Activated naive CD4-positive, alpha-beta T cell treated with anti-CD3 and anti-CD28 coated beads for 36 hours (primary cell): ENCODE results near the gene IGF2R. TPM values are rescaled to one million over a fixed set of nuclear protein-coding genes. Genes with fewer than 3 reads are reported as not detected.
"Not testable (repeated sequence)": the region's sequence is repeated elsewhere in the genome, so short reads cannot be mapped to it uniquely, and the experiment has no call there.

Source experiments
- CTCF ChIA-PET: fragments of 350-600 bp; sonication (Branson Sonifier 250); formaldehyde crosslinking; loops from one replicate; lab custom pipeline; 2021; ENCODE audit warnings: antibody characterized with exemption; lab: Charles Lee
- DNase-seq: peaks from one replicate; pipeline ENCODE4 v3.0.0-alpha.2; 2020
- H3K27ac Mint-ChIP-seq: one replicate; pipeline ENCODE4 v1.8.0; 2021; ENCODE audit warnings: mild to moderate bottlenecking, mixed read lengths
- H3K27me3 Mint-ChIP-seq: one replicate; pipeline ENCODE4 v1.8.0; 2021; ENCODE audit warnings: low read depth, mixed read lengths
- H3K36me3 Mint-ChIP-seq: one replicate; pipeline ENCODE4 v1.8.0; 2021; ENCODE audit warnings: low read depth, mixed read lengths
- H3K4me1 Mint-ChIP-seq: one replicate; pipeline ENCODE4 v1.8.0; 2021; ENCODE audit warnings: low read depth, mixed read lengths
- H3K4me3 Mint-ChIP-seq: one replicate; pipeline ENCODE4 v1.8.0; 2021; ENCODE audit warnings: mild to moderate bottlenecking, moderate library complexity, mixed read lengths
- H3K9me3 Mint-ChIP-seq: one replicate; pipeline ENCODE4 v1.8.0; 2021; ENCODE audit warnings: mixed read lengths
- intact Hi-C: fragments of 100-400 bp; cut with micrococcal nuclease; formaldehyde crosslinking; loops from one replicate; pipeline ENCODE4 v1.15.1; 2023
- total RNA-seq, 2 experiments: library from RNA; stranded (reverse); gene quantifications; one replicate each; pipeline ENCODE4 v1.2.3, GENCODE V29; 2021

IGF2R gene
- total RNA-seq, 2 experiments from 2014 or later: 42.1 to 44.5 TPM

DNA sequence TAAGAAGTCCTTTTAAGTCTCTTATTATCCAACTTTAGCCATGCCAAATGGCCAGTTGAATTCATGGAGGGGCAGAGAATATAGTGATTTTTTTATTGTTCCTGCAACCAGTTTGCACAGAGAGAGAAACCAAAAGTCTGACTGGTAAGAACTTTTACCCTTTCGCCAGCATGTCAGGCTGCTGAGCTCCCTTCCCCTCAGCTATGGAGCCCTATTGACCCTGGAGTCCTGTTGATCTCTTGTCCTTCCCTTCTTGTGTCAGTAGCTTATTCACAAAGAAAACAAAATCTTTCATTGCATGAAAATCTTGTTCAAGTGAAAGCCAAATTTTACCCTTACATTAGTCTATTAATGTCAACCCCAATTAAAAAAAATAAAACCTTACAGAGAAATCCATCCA is 151.2 kb downstream of the IGF2R start:
- CTCF ChIA-PET: interaction anchor here (1.5 kb wide), 1 partner anchor 24 kb away, joined by 4 read pairs; no protein-coding TSS in a partner anchor
- H3K4me1 Mint-ChIP-seq: no peaks in the 10 kb centered on the region

DNA sequence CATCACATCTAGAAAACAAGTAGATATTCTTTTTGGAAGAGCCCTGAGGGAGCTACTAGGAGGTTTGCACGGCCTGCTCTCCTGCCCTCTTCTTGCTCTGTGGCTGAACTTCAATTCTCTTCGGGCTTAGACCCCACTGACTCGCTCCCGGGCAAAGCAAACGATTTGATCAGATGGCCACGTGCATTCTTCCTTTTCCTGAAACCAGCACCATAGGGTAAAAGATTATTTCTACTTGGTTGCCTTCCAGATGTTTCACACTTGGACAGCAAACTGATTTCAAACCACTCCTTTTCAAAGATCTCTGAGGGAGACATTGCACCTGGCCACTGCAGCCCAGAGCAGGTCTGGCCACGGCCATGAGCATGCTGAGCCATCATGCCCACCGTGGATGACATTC is 152.7 kb downstream of the IGF2R start, which contains the start of gene SLC22A1:
Gene SLC22A1, plus strand, starts transcription at position 258 of the 400 bp plus-strand sequence. Its CDS starts 121 bp downstream, at position 379.
- H3K27me3 Mint-ChIP-seq: no peaks in the 10 kb centered on the region
- H3K27ac Mint-ChIP-seq: no peak within 1 kb of the TSS
- no peaks in the 10 kb centered on the region for H3K4me1 Mint-ChIP-seq
- intact Hi-C loops: no loop called here
- H3K4me3 Mint-ChIP-seq: no peak within 1 kb of the TSS
- no peak for DNase-seq
- H3K36me3 Mint-ChIP-seq: peaks cover 14% of the 10 kb centered on the region
- CTCF ChIA-PET: no interaction called here
- H3K9me3 Mint-ChIP-seq: no peaks in the 10 kb centered on the region

More for the DNA sequence above, 151.2 kb downstream of the IGF2R start:
- no peaks in the 10 kb centered on the region for H3K27me3 Mint-ChIP-seq
- no peak overlapping the region for H3K27ac Mint-ChIP-seq
- peaks cover 16% of the 10 kb centered on the region for H3K36me3 Mint-ChIP-seq
- H3K9me3 Mint-ChIP-seq: no peaks in the 10 kb centered on the region
- DNase-seq: no peak
- no peak overlapping the region for H3K4me3 Mint-ChIP-seq
- intact Hi-C loops: no loop called here

DNA sequence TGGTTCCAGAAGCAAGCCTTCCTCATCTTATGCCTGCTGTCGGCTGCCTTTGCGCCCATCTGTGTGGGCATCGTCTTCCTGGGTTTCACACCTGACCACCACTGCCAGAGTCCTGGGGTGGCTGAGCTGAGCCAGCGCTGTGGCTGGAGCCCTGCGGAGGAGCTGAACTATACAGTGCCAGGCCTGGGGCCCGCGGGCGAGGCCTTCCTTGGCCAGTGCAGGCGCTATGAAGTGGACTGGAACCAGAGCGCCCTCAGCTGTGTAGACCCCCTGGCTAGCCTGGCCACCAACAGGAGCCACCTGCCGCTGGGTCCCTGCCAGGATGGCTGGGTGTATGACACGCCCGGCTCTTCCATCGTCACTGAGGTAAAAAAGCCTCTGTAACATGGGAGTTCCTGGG is 153.1 kb downstream of the IGF2R start:
- CTCF ChIA-PET: no interaction called here
- Mint-ChIP-seq H3K4me3 (no peak overlapping the region), H3K27me3 (no peaks in the 10 kb centered on the region), H3K27ac (no peak overlapping the region), H3K4me1 (no peaks in the 10 kb centered on the region), H3K9me3 (no peaks in the 10 kb centered on the region), H3K36me3 (peaks cover 14% of the 10 kb centered on the region)
- intact Hi-C loops: no loop called here
- DNase-seq: no peak

DNA sequence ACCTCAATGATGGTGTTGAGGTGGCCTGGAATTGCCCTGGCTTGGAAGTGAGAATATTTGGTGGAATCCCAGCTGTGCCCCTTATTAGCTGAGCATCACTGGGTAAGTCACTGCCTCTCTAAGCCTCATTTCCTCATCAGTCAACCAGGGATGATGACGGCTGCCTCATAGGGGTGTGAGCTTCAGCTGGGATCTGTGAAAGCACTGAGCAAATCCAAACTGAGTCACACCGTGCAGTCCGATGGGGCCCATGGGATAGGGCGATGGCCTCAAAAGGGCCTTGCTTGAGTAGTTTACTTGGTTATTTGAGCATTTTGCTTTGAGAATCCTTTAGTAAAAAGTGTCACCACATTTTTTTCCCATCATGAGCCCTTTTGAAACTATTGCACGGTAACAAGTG is 153.9 kb downstream of the IGF2R start:
- no peak for DNase-seq
- Mint-ChIP-seq H3K27me3 (no peaks in the 10 kb centered on the region), H3K27ac (no peak overlapping the region), H3K4me1 (no peaks in the 10 kb centered on the region), H3K9me3 (no peaks in the 10 kb centered on the region), H3K4me3 (no peak overlapping the region), H3K36me3 (peaks cover 11% of the 10 kb centered on the region)
- intact Hi-C loops: no loop called here
- CTCF ChIA-PET: no interaction called here

DNA sequence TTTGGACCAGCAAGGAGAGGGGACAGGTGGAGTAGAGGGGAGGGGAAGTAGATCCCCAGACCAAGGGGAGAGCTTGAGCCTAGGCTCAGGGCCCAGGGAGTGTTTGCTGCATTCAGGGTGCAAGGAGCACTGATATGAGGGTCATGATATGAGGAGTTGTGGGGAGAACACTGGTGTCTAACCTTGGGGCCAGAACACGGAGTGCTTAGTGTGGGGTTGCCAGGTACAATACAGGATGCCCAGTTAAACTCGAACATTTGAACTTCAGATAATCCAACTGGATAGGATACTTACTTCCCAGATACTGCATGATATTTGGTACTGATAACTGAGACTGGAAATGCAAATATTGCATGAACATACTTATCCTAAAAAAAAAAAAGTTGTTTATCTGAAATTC is 155.1 kb downstream of the IGF2R start:
- Mint-ChIP-seq H3K27ac (no peak overlapping the region), H3K36me3 (peaks cover 5% of the 10 kb centered on the region), H3K9me3 (no peaks in the 10 kb centered on the region), H3K27me3 (no peaks in the 10 kb centered on the region), H3K4me3 (no peak overlapping the region), H3K4me1 (no peaks in the 10 kb centered on the region)
- CTCF ChIA-PET: interaction anchor here (1.3 kb wide), 1 partner anchor 331 kb away, joined by 3 read pairs; no protein-coding TSS in a partner anchor
- DNase-seq: no peak
- intact Hi-C loops: no loop called here

DNA sequence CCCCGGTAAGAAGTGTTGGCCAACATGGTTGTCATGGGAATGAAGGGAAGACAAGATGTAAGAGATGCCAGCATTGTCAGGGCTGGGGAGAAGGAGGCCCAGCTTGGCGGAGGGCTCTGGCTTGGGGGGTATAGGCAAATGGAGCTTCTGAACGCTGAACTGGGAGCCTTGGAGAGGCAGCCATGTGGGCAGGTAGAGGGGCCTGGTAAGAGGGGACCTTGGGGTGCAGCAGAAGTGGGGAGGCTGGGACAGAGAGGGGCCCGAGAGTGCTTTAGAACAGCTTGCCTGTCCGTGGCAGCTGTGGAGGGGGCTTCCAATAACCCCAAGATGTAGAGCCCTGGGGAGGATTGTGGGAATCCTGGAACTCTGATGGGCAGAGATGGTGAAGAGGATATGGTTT is 155.7 kb downstream of the IGF2R start:
- H3K27me3 Mint-ChIP-seq: no peaks in the 10 kb centered on the region
- CTCF ChIA-PET: interaction anchor here (1.3 kb wide), 1 partner anchor 331 kb away, joined by 3 read pairs; no protein-coding TSS in a partner anchor
- no peaks in the 10 kb centered on the region for H3K36me3 Mint-ChIP-seq
- no peak overlapping the region for H3K27ac Mint-ChIP-seq
- intact Hi-C loops: no loop called here
- peaks cover 4% of the 10 kb centered on the region for H3K4me1 Mint-ChIP-seq
- no peaks in the 10 kb centered on the region for H3K9me3 Mint-ChIP-seq
- no peak overlapping the region for H3K4me3 Mint-ChIP-seq
- no peak for DNase-seq

DNA sequence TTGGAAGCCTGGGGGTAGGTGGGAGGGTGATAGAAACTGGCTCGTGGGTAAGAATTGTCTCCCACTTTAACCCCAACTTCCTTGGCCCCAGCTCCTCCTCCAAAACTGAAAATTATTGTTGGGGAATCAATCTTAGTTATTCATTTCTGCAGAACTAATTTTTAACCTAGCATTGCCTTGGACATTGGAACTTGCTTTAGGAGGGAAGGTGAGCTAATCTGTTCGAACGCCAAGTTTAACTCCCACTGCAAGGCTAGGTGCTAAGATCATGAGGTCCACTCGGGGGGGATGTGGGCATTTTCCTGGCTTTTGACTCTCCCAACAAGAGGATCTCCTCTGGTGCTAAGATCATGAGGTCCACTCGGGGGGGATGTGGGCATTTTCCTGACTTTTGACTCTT is 156.2 kb downstream of the IGF2R start:
- CTCF ChIA-PET: interaction anchor here (1.3 kb wide), 1 partner anchor 330 kb away, joined by 3 read pairs; no protein-coding TSS in a partner anchor
- H3K27ac Mint-ChIP-seq, H3K27me3 Mint-ChIP-seq, H3K4me3 Mint-ChIP-seq, intact Hi-C loops, H3K4me1 Mint-ChIP-seq, DNase-seq, H3K36me3 Mint-ChIP-seq, H3K9me3 Mint-ChIP-seq: not testable (repeated sequence)

DNA sequence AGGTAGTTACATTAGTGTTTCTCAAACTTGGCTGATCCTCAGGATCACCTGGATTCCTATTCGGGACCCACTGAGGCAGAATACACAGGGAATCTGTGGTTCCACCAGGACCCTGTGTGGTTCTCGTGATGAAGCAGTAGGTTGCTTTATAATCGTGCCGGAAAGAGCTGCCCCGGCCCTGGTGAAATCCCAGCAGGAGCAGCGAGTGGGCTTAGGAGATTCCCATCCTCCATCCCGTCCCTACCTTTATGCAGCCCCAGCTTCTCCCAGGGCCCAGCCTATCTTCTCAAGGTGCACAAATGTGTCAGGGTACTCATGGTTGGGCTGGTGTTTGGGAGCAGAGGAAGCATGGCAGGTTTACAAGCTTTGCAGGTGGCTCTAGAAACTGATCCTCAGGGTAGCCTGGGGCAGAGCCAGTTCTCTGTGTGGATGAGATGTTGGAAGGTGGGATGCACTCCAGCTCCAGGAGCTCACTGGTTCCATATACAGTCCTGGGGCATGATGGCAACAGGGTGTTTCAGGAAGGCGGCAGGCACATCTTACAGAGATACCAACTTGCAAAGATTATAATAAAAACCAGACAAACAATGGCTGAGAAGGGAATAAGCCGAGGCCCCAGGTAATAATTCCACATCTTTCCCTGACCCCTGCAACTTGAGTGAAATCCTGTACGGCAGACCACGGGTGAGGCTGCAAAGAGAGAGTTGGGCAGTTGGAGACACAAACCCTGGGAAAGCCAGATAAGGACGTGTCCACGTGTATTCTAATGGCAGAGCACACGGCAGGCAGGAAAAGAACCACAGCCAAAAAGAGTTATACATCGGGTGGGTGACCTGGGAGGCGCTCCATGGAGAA is 158.6 kb downstream of the IGF2R start:
- no peak overlapping the region for H3K4me3 Mint-ChIP-seq
- H3K27me3 Mint-ChIP-seq: no peaks in the 10 kb centered on the region
- peaks cover 4% of the 10 kb centered on the region for H3K4me1 Mint-ChIP-seq
- H3K36me3 Mint-ChIP-seq: no peaks in the 10 kb centered on the region
- CTCF ChIA-PET: no interaction called here
- no peaks in the 10 kb centered on the region for H3K9me3 Mint-ChIP-seq
- intact Hi-C loops: no loop called here
- no peak overlapping the region for H3K27ac Mint-ChIP-seq
- no peak for DNase-seq

DNA sequence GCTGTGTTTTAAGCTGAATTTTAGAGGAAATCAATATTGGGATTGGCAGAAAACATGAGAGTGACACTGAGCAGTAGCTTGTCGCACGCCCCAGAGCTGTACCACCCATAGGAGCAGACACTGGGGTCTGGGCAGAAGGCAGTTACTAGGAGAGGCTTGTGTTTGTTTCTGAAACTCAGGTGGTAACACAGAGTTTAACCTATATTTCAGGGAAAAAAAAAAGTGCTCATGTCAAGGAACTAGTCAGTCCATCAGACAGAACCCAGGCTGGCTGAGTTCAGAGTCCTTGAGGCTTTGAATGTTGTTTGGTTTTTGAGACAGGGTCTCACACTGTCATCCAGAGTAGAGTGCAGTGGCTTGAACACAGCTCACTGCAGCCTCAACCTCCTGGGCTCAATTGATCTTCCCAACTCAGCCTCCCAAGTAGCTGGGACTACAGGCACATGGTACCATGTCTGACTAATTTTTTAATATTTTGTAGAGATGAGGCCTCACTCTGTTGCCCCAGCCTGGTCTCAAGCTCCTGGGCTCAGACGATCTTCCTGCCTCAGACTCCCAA is 159.3 kb downstream of the IGF2R start:
- H3K27ac Mint-ChIP-seq: no peak overlapping the region
- intact Hi-C loops: no loop called here

DNA sequence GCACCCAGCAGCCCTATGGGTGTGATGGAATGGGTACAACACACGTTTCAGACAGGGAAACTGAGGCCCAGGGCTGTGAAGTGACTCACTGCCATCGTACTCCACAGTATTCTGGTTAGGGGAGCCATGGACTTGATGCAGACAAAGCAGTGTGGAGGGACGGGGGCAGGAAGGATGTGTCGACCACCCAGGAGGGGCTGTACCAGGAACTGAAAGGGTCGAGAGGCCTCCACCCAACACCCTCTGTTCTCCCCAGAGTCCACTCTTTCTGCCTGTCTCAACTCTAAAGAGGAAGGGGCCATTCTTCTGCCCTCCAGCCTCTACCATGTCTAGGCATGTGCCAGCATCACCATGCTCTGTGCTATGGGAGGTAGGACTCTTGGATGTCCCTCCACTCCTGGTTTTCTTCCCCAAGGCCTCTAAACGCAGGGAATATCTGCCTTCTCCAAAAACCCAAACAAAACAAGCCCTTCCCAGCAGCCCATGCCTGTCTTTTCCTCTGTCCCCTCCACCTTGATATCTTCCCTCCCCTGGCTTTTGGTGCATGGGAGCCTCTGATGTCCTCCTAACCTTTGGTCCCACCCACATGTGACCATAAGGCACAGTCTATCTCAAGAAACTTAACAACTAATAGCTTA is 160.1 kb downstream of the IGF2R start:
- intact Hi-C loops: no loop called here
- Mint-ChIP-seq H3K36me3 (no peaks in the 10 kb centered on the region), H3K9me3 (no peaks in the 10 kb centered on the region), H3K4me1 (peaks cover 4% of the 10 kb centered on the region), H3K4me3 (no peak overlapping the region), H3K27ac (peak overlapping the region; percentile 14), H3K27me3 (no peaks in the 10 kb centered on the region)
- CTCF ChIA-PET: no interaction called here
- no peak for DNase-seq

More for the DNA sequence above, 159.3 kb downstream of the IGF2R start:
- H3K36me3 Mint-ChIP-seq: no peaks in the 10 kb centered on the region
- peaks cover 4% of the 10 kb centered on the region for H3K4me1 Mint-ChIP-seq
- DNase-seq: no peak
- CTCF ChIA-PET: no interaction called here
- H3K9me3 Mint-ChIP-seq: no peaks in the 10 kb centered on the region
- H3K27me3 Mint-ChIP-seq: no peaks in the 10 kb centered on the region
- H3K4me3 Mint-ChIP-seq: no peak overlapping the region

DNA sequence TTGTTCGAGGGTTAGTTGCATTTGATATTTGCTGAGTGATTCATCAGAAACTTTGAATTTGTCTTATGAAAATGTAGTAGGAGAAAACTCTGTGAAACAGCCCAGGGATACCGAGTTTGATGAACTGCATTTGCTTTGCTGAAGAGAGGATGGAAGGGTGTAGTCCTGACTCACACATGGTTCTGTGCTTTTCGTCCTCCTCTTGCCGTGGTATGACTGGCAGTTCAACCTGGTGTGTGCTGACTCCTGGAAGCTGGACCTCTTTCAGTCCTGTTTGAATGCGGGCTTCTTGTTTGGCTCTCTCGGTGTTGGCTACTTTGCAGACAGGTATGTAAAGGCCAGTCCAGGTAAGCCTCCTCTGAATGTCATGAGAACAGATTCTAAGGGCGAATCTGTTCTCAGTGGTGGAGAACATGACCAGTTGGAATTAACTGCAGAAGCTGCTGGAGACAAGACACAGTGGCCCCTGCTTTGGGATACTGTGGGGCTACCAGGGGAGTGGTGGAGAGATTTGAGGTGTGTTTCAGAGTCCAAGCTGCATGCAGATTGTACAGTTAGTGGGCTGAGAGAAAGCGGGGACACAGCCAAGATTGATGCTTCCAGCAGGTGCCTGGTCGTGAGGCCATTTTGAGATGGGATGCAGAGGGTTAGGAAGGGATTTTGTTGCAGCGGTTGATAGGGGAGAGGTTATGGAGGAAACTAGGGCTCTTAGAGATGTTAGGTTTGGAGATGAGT is 161.2 kb downstream of the IGF2R start:
- Mint-ChIP-seq H3K9me3 (no peaks in the 10 kb centered on the region), H3K27ac (no peak overlapping the region), H3K36me3 (no peaks in the 10 kb centered on the region), H3K4me3 (no peak overlapping the region), H3K4me1 (peaks cover 4% of the 10 kb centered on the region), H3K27me3 (no peaks in the 10 kb centered on the region)
- DNase-seq: no peak
- intact Hi-C loops: no loop called here
- CTCF ChIA-PET: no interaction called here
